HG03342 (cell line): Measurements from ENCODE around the gene SLC11A2.

Source experiments
- ATAC-seq: cut with Tn5 transposase; IDR thresholded peaks from one replicate; pipeline ENCODE4 v1.9.1; 2021; ENCODE audit warnings: mild to moderate bottlenecking, moderate library complexity; ENCODE audit not compliant: unreplicated experiment

The SLC11A2 gene

GRCh38 chr12:51025836-51026638, at the start of gene SLC11A2:
SLC11A2 (minus strand) TSS chr12:51026384; CDS start chr12:51010728, 15,656 bp downstream.
- ATAC-seq, result peak; percentile 84

GRCh38 chr12:51075390-51075789, 49.2 kb upstream of the SLC11A2 start:
- no peak for ATAC-seq

- no peak for ATAC-seq
Measured at GRCh38 chr12:51071663-51072062, 45.5 kb upstream of the SLC11A2 start.

- ATAC-seq, result no peak
Measured at GRCh38 chr12:51070004-51070403, 43.8 kb upstream of the SLC11A2 start.

GRCh38 chr12:51067771-51068170, 41.6 kb upstream of the SLC11A2 start:
- no peak for ATAC-seq

GRCh38 chr12:51067229-51067628, 41.0 kb upstream of the SLC11A2 start:
- ATAC-seq, result no peak

GRCh38 chr12:51065530-51065929, 39.3 kb upstream of the SLC11A2 start:
- no peak for ATAC-seq

- ATAC-seq, result no peak
Measured at GRCh38 chr12:51062631-51063397, 36.6 kb upstream of the SLC11A2 start.

GRCh38 chr12:51059086-51059485, 32.9 kb upstream of the SLC11A2 start:
- ATAC-seq, result no peak

GRCh38 chr12:51056242-51056641, 30.1 kb upstream of the SLC11A2 start:
- no peak for ATAC-seq

- no peak for ATAC-seq
Measured at GRCh38 chr12:51055060-51055459, 28.9 kb upstream of the SLC11A2 start.

GRCh38 chr12:51051787-51052186, 25.6 kb upstream of the SLC11A2 start:
- no peak for ATAC-seq

- ATAC-seq, result no peak
Measured at GRCh38 chr12:51049525-51049924, 23.3 kb upstream of the SLC11A2 start.

GRCh38 chr12:51048661-51049251, 22.6 kb upstream of the SLC11A2 start:
- no peak for ATAC-seq

- peak; percentile 98 for ATAC-seq
Measured at GRCh38 chr12:51047655-51048540, 21.7 kb upstream of the SLC11A2 start, which contains the start of gene LETMD1. LETMD1 (plus strand) TSS chr12:51048327; CDS start chr12:51048357, 30 bp downstream.

GRCh38 chr12:51036279-51036678, 10.1 kb upstream of the SLC11A2 start:
- ATAC-seq, result no peak

GRCh38 chr12:51033457-51034089, 7.4 kb upstream of the SLC11A2 start:
- ATAC-seq, result no peak

GRCh38 chr12:51033048-51033447, 6.9 kb upstream of the SLC11A2 start:
- no peak for ATAC-seq

GRCh38 chr12:51028813-51029150, 2.6 kb upstream of the SLC11A2 start:
- no peak for ATAC-seq

- ATAC-seq, result no peak
Measured at GRCh38 chr12:51028126-51028812, 2.1 kb upstream of the SLC11A2 start.
